Effector CD4-positive, alpha-beta T cell (primary cell): Measurements from ENCODE around the gene CMTM8.
"Not testable (repeated sequence)": the region's sequence is repeated elsewhere in the genome, so short reads cannot be mapped to it uniquely, and the experiment has no call there.

Source experiments
- DNase-seq: peaks from one replicate; pipeline ENCODE4 v3.0.0-alpha.2; 2020

Gene CMTM8

GRCh38 chr3:32383136-32383711, 144.7 kb downstream of the CMTM8 start:
- DNase-seq: no peak

- DNase-seq: no peak
Observed at GRCh38 chr3:32384938-32385337, 146.5 kb downstream of the CMTM8 start.

- DNase-seq: no peak
Observed at GRCh38 chr3:32387512-32387911, 149.0 kb downstream of the CMTM8 start.

GRCh38 chr3:32389577-32389976, 151.1 kb downstream of the CMTM8 start:
- not testable (repeated sequence) for DNase-seq

GRCh38 chr3:32391643-32392535, 153.4 kb downstream of the CMTM8 start, which contains the start of gene CMTM7:
Gene CMTM7, plus strand, starts transcription at chr3:32391853. Its CDS starts 54 bp downstream, at chr3:32391907.
- peak; percentile 29 for DNase-seq

- no peak for DNase-seq
Observed at GRCh38 chr3:32392536-32393302, 154.2 kb downstream of the CMTM8 start.

GRCh38 chr3:32395496-32395895, 157.0 kb downstream of the CMTM8 start:
- no peak for DNase-seq

- DNase-seq: no peak
Observed at GRCh38 chr3:32397941-32398340, 159.5 kb downstream of the CMTM8 start.

GRCh38 chr3:32398531-32398930, 160.1 kb downstream of the CMTM8 start:
- DNase-seq: no peak

- peak; percentile 55 for DNase-seq
Observed at GRCh38 chr3:32399030-32399620, 160.6 kb downstream of the CMTM8 start.

GRCh38 chr3:32401126-32401525, 162.6 kb downstream of the CMTM8 start:
- DNase-seq: no peak

GRCh38 chr3:32401556-32402081, 163.1 kb downstream of the CMTM8 start:
- peak; percentile 48 for DNase-seq

- no peak for DNase-seq
Observed at GRCh38 chr3:32403663-32404062, 165.2 kb downstream of the CMTM8 start.

GRCh38 chr3:32404714-32405113, 166.2 kb downstream of the CMTM8 start:
- DNase-seq: no peak

GRCh38 chr3:32405155-32405554, 166.7 kb downstream of the CMTM8 start:
- DNase-seq: no peak

- no peak for DNase-seq
Observed at GRCh38 chr3:32405711-32406323, 167.3 kb downstream of the CMTM8 start.

- no peak for DNase-seq
Observed at GRCh38 chr3:32406486-32407408, 168.3 kb downstream of the CMTM8 start.

GRCh38 chr3:32410367-32411246, 172.1 kb downstream of the CMTM8 start:
- DNase-seq: no peak

GRCh38 chr3:32411442-32411841, 173.0 kb downstream of the CMTM8 start:
- no peak for DNase-seq

GRCh38 chr3:32412887-32413286, 174.4 kb downstream of the CMTM8 start:
- no peak for DNase-seq
